HG03060 (cell line): Measurements from ENCODE around the gene CREB3.

Experiments
- ATAC-seq: cut with Tn5 transposase; IDR thresholded peaks from one replicate; pipeline ENCODE4 v1.9.1; 2021; ENCODE audit warnings: low read depth, moderate number of reproducible peaks; ENCODE audit not compliant: unreplicated experiment

The CREB3 gene

GRCh38 chr9:35700031-35700430, 32.4 kb upstream of the CREB3 start:
- no peak for ATAC-seq

- no peak for ATAC-seq
These were observed 31.5 kb upstream of the CREB3 start for GRCh38 chr9:35700942-35701341.

- no peak for ATAC-seq
These were observed 29.8 kb upstream of the CREB3 start for GRCh38 chr9:35702696-35703095.

- ATAC-seq: no peak
These were observed 28.4 kb upstream of the CREB3 start for GRCh38 chr9:35703906-35704672.

- ATAC-seq: no peak
These were observed 27.1 kb upstream of the CREB3 start for GRCh38 chr9:35705372-35705771.

GRCh38 chr9:35705836-35706430, 26.5 kb upstream of the CREB3 start:
- no peak for ATAC-seq

GRCh38 chr9:35706951-35707350, 25.5 kb upstream of the CREB3 start:
- no peak for ATAC-seq

- no peak for ATAC-seq
These were observed 24.3 kb upstream of the CREB3 start for GRCh38 chr9:35708146-35708545.

GRCh38 chr9:35710818-35711500, 21.5 kb upstream of the CREB3 start:
- no peak for ATAC-seq

- no peak for ATAC-seq
These were observed 20.7 kb upstream of the CREB3 start for GRCh38 chr9:35711501-35712428.

- no peak for ATAC-seq
These were observed 19.6 kb upstream of the CREB3 start for GRCh38 chr9:35712762-35713400.

GRCh38 chr9:35713578-35713977, 18.9 kb upstream of the CREB3 start:
- ATAC-seq: no peak

GRCh38 chr9:35714123-35714522, 18.3 kb upstream of the CREB3 start:
- no peak for ATAC-seq

- ATAC-seq: no peak
These were observed 17.8 kb upstream of the CREB3 start for GRCh38 chr9:35714579-35715252.

GRCh38 chr9:35716230-35716629, 16.2 kb upstream of the CREB3 start:
- ATAC-seq: no peak

GRCh38 chr9:35717132-35717870, 15.2 kb upstream of the CREB3 start:
- no peak for ATAC-seq

- ATAC-seq: no peak
These were observed 13.6 kb upstream of the CREB3 start for GRCh38 chr9:35718721-35719511.

GRCh38 chr9:35719546-35719945, 12.9 kb upstream of the CREB3 start:
- no peak for ATAC-seq
